PC-9 (cell line): ENCODE data around the gene ORAI3.

Source experiments
- EZH2 ChIP-seq: fragments of 200-600 bp; sonication (generic); IDR thresholded peaks from 2 replicates; pipeline ENCODE4 v1.8.0; 2017; ENCODE audit warnings: antibody characterized with exemption, low read depth
- TF ChIP-seq, protein P1 (sequence below): fragments of 200-600 bp; sonication (generic); conservative IDR thresholded peaks from 2 replicates; pipeline ENCODE4 v1.6.1; 2017; ENCODE audit warnings: mixed run types, antibody characterized with exemption, mild to moderate bottlenecking, moderate library complexity

DNA sequence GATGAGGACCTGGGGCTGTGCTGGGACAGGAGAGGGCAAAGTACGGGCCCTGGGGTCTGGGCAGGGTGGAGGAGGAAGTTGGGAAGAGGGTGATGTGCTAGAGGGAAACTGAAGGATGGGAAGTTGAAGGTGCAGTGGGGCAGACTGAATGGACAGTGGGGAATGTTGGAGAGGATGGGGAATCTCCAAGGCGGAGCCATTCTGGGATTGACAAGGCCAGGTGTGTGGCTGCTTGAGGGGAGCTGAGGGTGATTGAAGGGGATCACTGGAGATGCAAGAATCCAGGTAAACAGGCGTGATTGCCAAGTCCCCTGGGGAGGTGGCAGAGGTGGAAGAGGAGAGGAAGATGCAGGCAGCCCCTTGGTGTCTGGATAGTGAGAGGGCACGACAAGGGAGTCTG is 27.6 kb downstream of the ORAI3 start:
- TF ChIP-seq EZH2, result no peak
- TF ChIP-seq, protein P1, sequence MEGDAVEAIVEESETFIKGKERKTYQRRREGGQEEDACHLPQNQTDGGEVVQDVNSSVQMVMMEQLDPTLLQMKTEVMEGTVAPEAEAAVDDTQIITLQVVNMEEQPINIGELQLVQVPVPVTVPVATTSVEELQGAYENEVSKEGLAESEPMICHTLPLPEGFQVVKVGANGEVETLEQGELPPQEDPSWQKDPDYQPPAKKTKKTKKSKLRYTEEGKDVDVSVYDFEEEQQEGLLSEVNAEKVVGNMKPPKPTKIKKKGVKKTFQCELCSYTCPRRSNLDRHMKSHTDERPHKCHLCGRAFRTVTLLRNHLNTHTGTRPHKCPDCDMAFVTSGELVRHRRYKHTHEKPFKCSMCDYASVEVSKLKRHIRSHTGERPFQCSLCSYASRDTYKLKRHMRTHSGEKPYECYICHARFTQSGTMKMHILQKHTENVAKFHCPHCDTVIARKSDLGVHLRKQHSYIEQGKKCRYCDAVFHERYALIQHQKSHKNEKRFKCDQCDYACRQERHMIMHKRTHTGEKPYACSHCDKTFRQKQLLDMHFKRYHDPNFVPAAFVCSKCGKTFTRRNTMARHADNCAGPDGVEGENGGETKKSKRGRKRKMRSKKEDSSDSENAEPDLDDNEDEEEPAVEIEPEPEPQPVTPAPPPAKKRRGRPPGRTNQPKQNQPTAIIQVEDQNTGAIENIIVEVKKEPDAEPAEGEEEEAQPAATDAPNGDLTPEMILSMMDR, result no peak
